ENCODE results near the gene SMIM10L2A.
"Not testable (repeated sequence)": the region's sequence is repeated elsewhere in the genome, so short reads cannot be mapped to it uniquely, and the experiment has no call there.

SMIM10L2A gene

GRCh38 chrX:135422810-135423168, 1.0 kb downstream of the SMIM10L2A start:
- DNase-seq (ENCODE audit: low read depth in 2 of 3, low spot score in 2 of 3): not testable (repeated sequence)

GRCh38 chrX:135423173-135423864, 1.6 kb downstream of the SMIM10L2A start:
- not testable (repeated sequence) for DNase-seq (ENCODE audit: low read depth in 2 of 3, low spot score in 2 of 3)

GRCh38 chrX:135424469-135424868, 2.7 kb downstream of the SMIM10L2A start:
- DNase-seq (ENCODE audit: low read depth in 2 of 3, low spot score in 2 of 3): no peak

GRCh38 chrX:135425026-135425965, 3.6 kb downstream of the SMIM10L2A start:
- DNase-seq (ENCODE audit: low read depth in 2 of 3, low spot score in 2 of 3): no peak

GRCh38 chrX:135429429-135429828, 7.7 kb downstream of the SMIM10L2A start:
- DNase-seq (ENCODE audit: low read depth in 2 of 3, low spot score in 2 of 3): no peak

GRCh38 chrX:135431886-135432285, 10.1 kb downstream of the SMIM10L2A start:
- DNase-seq (ENCODE audit: low read depth in 2 of 3, low spot score in 2 of 3): no peak

GRCh38 chrX:135432453-135432852, 10.7 kb downstream of the SMIM10L2A start:
- no peak for DNase-seq (ENCODE audit: low read depth in 2 of 3, low spot score in 2 of 3)

GRCh38 chrX:135432881-135433521, 11.3 kb downstream of the SMIM10L2A start:
- DNase-seq (ENCODE audit: low read depth in 2 of 3, low spot score in 2 of 3): no peak

GRCh38 chrX:135433531-135434257, 11.9 kb downstream of the SMIM10L2A start:
- no peak for DNase-seq (ENCODE audit: low read depth in 2 of 3, low spot score in 2 of 3)

- no peak for DNase-seq (ENCODE audit: low read depth in 2 of 3, low spot score in 2 of 3)
Measured at GRCh38 chrX:135434258-135435138, 12.8 kb downstream of the SMIM10L2A start.

GRCh38 chrX:135435139-135435922, 13.6 kb downstream of the SMIM10L2A start:
- DNase-seq (ENCODE audit: low read depth in 2 of 3, low spot score in 2 of 3): no peak

GRCh38 chrX:135435933-135436332, 14.2 kb downstream of the SMIM10L2A start:
- DNase-seq (ENCODE audit: low read depth in 2 of 3, low spot score in 2 of 3): no peak

GRCh38 chrX:135436456-135436855, 14.7 kb downstream of the SMIM10L2A start:
- no peak for DNase-seq (ENCODE audit: low read depth in 2 of 3, low spot score in 2 of 3)

GRCh38 chrX:135436966-135437866, 15.5 kb downstream of the SMIM10L2A start:
- DNase-seq (ENCODE audit: low read depth in 2 of 3, low spot score in 2 of 3): no peak

GRCh38 chrX:135437867-135438733, 16.4 kb downstream of the SMIM10L2A start:
- DNase-seq (ENCODE audit: low read depth in 2 of 3, low spot score in 2 of 3): no peak

- no peak for DNase-seq (ENCODE audit: low read depth in 2 of 3, low spot score in 2 of 3)
Measured at GRCh38 chrX:135438734-135439043, 16.9 kb downstream of the SMIM10L2A start.

Data from activated CD8-positive, alpha-beta memory T cell treated with anti-CD3 and anti-CD28 coated beads for 48 hours (primary cell).